Lung (tissue), 12 donors: ENCODE measurements around the gene PCDHB15. TPM values are rescaled to one million over a fixed set of nuclear protein-coding genes. Genes with fewer than 3 reads are reported as not detected.
"Not testable (repeated sequence)": the region's sequence is repeated elsewhere in the genome, so short reads cannot be mapped to it uniquely, and the experiment has no call there.

Experiments
- ATAC-seq: fragments of 200-7000 bp; cut with Tn5 transposase; one replicate; pipeline ENCODE4 v1.9.1; 2020; ENCODE audit warnings: moderate number of reproducible peaks; ENCODE audit not compliant: insufficient read depth, low FRiP score
- DNase-seq, 3 donors: peaks; one replicate each; pipeline ENCODE4 v3.0.0-alpha.2; 2013 to 2017
- H3K27ac ChIP-seq, 2 donors: one replicate each; pipeline ENCODE4 v1.5.1; 2013; ENCODE audit warnings: mild to moderate bottlenecking in 2 of 2, moderate library complexity in 2 of 2, control low read depth in 1 of 2, inconsistent platforms in 1 of 2, low read depth in 1 of 2, low read length in 1 of 2
- H3K27me3 ChIP-seq, 3 donors: one replicate each; pipeline ENCODE4 v1.5.1; 2013; ENCODE audit warnings: low read length in 2 of 3; ENCODE audit not compliant: control insufficient read depth in 3 of 3, insufficient read depth in 3 of 3
- H3K36me3 ChIP-seq, 4 donors: one replicate each; pipeline ENCODE4 v1.5.1; 2013; ENCODE audit warnings: low read length in 4 of 4, mild to moderate bottlenecking in 1 of 4, moderate library complexity in 1 of 4; ENCODE audit not compliant: control insufficient read depth in 4 of 4, insufficient read depth in 4 of 4
- H3K4me1 ChIP-seq, 5 donors: one replicate each; pipeline ENCODE4 v1.5.1; 2013; ENCODE audit warnings: low read length in 5 of 5, mild to moderate bottlenecking in 2 of 5, moderate library complexity in 1 of 5; ENCODE audit not compliant: control insufficient read depth in 5 of 5, insufficient read depth in 5 of 5
- H3K4me3 ChIP-seq: one replicate; pipeline ENCODE4 v1.5.1; 2013; ENCODE audit warnings: mild to moderate bottlenecking, control low read depth, moderate library complexity
- H3K9ac ChIP-seq, 2 donors: one replicate each; pipeline ENCODE4 v1.5.1; 2013; ENCODE audit warnings: low read length in 2 of 2, control low read depth in 1 of 2; ENCODE audit not compliant: insufficient read depth in 1 of 2
- H3K9me3 ChIP-seq, 4 donors: one replicate each; pipeline ENCODE4 v1.5.1; 2013; ENCODE audit warnings: low read length in 3 of 4, mild to moderate bottlenecking in 1 of 4, moderate library complexity in 1 of 4; ENCODE audit not compliant: control insufficient read depth in 4 of 4, insufficient read depth in 3 of 4
- WGBS, 2 donors: extraction: QIAGEN DNeasy Blood & Tissue Kit; methylation state at CpG; one replicate each; pipeline ENCODE4 v1.1.7; 2013; 5-methylcytosine and 5-hydroxymethylcytosine counted together
- polyA plus RNA-seq, 2 donors: library from polyadenylated mRNA; stranded (reverse); fragments of 200-250 nt; gene quantifications; one replicate each; pipeline ENCODE4 v1.2.1, GENCODE V29; 2013
- total RNA-seq, 2 donors: library from RNA; depleted of rRNA in 1 of 2; stranded (reverse); fragments of >200 nt in 1 of 2; gene quantifications; one replicate each; pipeline ENCODE4 v1.2.1, GENCODE V29; 2014 to 2021
- TF ChIP-seq, protein P1 (sequence below): IDR thresholded peaks from 2 replicates; pipeline ENCODE4 v1.5.1; 2012; ENCODE audit warnings: mild to moderate bottlenecking; ENCODE audit errors: control extremely low read depth, extremely low read depth
- donor health status: control.
- donor health status: control.
- donor health status: Bipolar disorder and iron deficiency.
- donor health status: healthy.
- donor health status: DM: yes; HTN: yes; CAD: no.

Gene PCDHB15
- total and polyA plus RNA-seq, 4 donors = 1.4 to 8.0 (median 2.5) TPM

DNA sequence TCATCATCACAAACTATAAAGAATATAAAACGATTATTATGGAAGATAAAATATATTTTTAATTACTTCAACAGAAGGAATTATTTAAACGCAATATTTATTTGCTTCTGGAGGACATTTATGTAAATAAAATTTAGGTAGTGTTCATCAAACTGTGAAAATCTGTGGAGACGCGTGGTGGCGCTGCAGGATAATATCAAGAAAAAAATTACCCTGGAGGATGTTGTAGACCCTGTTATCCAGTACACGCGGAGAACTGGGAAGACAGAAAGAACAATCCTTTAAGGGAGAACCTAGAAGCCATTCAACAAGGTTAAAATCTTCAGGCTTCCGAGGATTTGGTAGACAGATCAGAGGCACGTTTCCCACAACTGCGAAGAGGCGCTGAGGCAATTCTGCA lies 36.7 kb upstream of the PCDHB15 start, which contains the start of gene PCDHB12:
Gene PCDHB12 (plus strand): TSS at position 242 of the 400 bp plus-strand sequence. CDS start 189 bp downstream, outside the sequence.
- TF ChIP-seq, protein P1, sequence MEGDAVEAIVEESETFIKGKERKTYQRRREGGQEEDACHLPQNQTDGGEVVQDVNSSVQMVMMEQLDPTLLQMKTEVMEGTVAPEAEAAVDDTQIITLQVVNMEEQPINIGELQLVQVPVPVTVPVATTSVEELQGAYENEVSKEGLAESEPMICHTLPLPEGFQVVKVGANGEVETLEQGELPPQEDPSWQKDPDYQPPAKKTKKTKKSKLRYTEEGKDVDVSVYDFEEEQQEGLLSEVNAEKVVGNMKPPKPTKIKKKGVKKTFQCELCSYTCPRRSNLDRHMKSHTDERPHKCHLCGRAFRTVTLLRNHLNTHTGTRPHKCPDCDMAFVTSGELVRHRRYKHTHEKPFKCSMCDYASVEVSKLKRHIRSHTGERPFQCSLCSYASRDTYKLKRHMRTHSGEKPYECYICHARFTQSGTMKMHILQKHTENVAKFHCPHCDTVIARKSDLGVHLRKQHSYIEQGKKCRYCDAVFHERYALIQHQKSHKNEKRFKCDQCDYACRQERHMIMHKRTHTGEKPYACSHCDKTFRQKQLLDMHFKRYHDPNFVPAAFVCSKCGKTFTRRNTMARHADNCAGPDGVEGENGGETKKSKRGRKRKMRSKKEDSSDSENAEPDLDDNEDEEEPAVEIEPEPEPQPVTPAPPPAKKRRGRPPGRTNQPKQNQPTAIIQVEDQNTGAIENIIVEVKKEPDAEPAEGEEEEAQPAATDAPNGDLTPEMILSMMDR = no peak
- Histone ChIP-seq H3K27ac (no peak within 1 kb of the TSS), H3K27me3 (no peaks in the 10 kb centered on the region), H3K4me3 (no peak within 1 kb of the TSS), H3K36me3 (no peaks in the 10 kb centered on the region), H3K4me1 (peaks cover 0 to 2% (median 0%) of the 10 kb centered on the region in 5 donors), H3K9ac (no peak within 1 kb of the TSS), H3K9me3 (peaks cover 0 to 28% (median 13%) of the 10 kb centered on the region in 4 donors)
- no peak for ATAC-seq
- DNase-seq = peak; percentile 40 to 64 (median 54)
- 14 to 19% methylated on average over 11 of the region's 11 CpGs for WGBS, 2 donors

DNA sequence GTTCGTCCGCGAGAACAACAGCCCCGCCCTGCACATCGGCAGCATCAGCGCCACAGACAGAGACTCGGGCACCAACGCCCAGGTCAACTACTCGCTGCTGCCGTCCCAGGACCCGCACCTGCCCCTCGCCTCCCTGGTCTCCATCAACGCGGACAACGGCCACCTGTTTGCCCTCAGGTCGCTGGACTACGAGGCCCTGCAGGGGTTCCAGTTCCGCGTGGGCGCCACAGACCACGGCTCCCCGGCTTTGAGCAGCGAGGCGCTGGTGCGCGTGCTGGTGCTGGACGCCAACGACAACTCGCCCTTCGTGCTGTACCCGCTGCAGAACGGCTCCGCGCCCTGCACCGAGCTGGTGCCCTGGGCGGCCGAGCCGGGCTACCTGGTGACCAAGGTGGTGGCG lies 34.9 kb upstream of the PCDHB15 start:
- not testable (repeated sequence) for H3K4me1 ChIP-seq, H3K4me3 ChIP-seq, DNase-seq, H3K27me3 ChIP-seq, ATAC-seq, H3K36me3 ChIP-seq, H3K27ac ChIP-seq, H3K9ac ChIP-seq
- peaks cover 0 to 34% (median 15%) of the 10 kb centered on the region in 4 donors for H3K9me3 ChIP-seq
- WGBS, 2 donors = 31 to 40% methylated on average over 34 to 39 of the region's 39 CpGs

DNA sequence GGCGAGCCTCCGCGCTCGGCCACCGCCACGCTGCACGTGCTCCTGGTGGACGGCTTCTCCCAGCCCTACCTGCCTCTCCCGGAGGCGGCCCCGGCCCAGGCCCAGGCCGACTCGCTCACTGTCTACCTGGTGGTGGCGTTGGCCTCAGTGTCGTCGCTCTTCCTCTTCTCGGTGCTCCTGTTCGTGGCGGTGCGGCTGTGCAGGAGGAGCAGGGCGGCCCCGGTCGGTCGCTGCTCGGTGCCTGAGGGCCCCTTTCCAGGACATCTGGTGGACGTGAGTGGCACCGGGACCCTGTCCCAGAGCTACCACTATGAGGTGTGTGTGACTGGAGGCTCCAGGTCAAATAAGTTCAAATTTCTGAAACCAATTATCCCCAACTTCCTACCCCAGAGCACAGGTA lies 34.3 kb upstream of the PCDHB15 start:
- H3K36me3 ChIP-seq, ATAC-seq, H3K4me1 ChIP-seq, DNase-seq, H3K27ac ChIP-seq, H3K27me3 ChIP-seq, H3K9ac ChIP-seq, H3K4me3 ChIP-seq: not testable (repeated sequence)
- 24 to 40% methylated on average over 12 to 21 of the region's 27 CpGs for WGBS, 2 donors
- H3K9me3 ChIP-seq = peaks cover 0 to 34% (median 15%) of the 10 kb centered on the region in 4 donors

DNA sequence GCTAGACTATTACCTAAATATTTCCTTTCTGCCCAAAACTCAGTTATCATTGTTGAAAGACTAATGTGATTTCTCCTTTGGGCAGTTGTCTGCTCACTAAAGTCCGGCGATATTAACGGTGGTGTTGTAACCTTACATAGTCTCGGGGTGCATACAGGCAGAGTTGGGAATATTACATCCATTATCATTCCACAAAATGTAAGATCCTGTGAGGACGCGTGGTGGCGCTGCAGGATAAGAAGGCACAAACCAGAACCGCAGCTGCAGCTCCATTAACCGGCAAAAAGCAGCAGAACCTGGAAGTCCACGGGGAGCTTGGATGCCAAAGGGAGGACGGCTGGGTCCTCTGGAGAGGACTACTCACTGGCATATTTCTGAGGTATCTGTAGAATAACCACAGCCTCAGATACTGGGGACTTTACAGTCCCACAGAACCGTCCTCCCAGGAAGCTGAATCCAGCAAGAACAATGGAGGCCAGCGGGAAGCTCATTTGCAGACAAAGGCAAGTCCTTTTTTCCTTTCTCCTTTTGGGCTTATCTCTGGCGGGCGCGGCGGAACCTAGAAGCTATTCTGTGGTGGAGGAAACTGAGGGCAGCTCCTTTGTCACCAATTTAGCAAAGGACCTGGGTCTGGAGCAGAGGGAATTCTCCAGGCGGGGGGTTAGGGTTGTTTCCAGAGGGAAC lies 31.4 kb upstream of the PCDHB15 start, which contains the start of gene PCDHB13:
Gene PCDHB13 (plus strand): TSS at position 264 of the 684 bp plus-strand sequence. CDS start 205 bp downstream, at position 469.
- not testable (repeated sequence) for H3K36me3 ChIP-seq, H3K4me3 ChIP-seq, H3K27me3 ChIP-seq, H3K27ac ChIP-seq, H3K4me1 ChIP-seq, H3K9ac ChIP-seq
- WGBS, 2 donors = 8 to 9% methylated on average over 12 to 13 of the region's 18 CpGs
- ATAC-seq (peak; percentile 11), DNase-seq (peak; percentile 50 to 53 (median 53))
- H3K9me3 ChIP-seq = peaks cover 0 to 43% (median 12%) of the 10 kb centered on the region in 4 donors

DNA sequence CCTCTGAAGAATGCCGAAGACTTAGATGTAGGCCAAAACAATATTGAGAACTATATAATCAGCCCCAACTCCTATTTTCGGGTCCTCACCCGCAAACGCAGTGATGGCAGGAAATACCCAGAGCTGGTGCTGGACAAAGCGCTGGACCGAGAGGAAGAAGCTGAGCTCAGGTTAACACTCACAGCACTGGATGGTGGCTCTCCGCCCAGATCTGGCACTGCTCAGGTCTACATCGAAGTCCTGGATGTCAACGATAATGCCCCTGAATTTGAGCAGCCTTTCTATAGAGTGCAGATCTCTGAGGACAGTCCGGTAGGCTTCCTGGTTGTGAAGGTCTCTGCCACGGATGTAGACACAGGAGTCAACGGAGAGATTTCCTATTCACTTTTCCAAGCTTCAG lies 30.6 kb upstream of the PCDHB15 start:
- H3K27me3 ChIP-seq, H3K4me1 ChIP-seq, DNase-seq, H3K36me3 ChIP-seq, H3K9ac ChIP-seq, H3K4me3 ChIP-seq, ATAC-seq, H3K27ac ChIP-seq: not testable (repeated sequence)
- peaks cover 0 to 37% (median 13%) of the 10 kb centered on the region in 4 donors for H3K9me3 ChIP-seq
- WGBS, 2 donors = 51 to 71% methylated on average over 8 to 11 of the region's 12 CpGs

DNA sequence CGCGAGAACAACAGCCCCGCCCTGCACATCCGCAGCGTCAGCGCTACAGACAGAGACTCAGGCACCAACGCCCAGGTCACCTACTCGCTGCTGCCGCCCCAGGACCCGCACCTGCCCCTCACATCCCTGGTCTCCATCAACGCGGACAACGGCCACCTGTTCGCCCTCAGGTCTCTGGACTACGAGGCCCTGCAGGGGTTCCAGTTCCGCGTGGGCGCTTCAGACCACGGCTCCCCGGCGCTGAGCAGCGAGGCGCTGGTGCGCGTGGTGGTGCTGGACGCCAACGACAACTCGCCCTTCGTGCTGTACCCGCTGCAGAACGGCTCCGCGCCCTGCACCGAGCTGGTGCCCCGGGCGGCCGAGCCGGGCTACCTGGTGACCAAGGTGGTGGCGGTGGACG lies 29.7 kb upstream of the PCDHB15 start:
- H3K9me3 ChIP-seq = peaks cover 0 to 29% (median 15%) of the 10 kb centered on the region in 4 donors
- H3K27ac ChIP-seq, DNase-seq, H3K4me3 ChIP-seq, H3K4me1 ChIP-seq, ATAC-seq, H3K9ac ChIP-seq, H3K27me3 ChIP-seq, H3K36me3 ChIP-seq: not testable (repeated sequence)
- 34 to 44% methylated on average over 26 to 37 of the region's 40 CpGs for WGBS, 2 donors

DNA sequence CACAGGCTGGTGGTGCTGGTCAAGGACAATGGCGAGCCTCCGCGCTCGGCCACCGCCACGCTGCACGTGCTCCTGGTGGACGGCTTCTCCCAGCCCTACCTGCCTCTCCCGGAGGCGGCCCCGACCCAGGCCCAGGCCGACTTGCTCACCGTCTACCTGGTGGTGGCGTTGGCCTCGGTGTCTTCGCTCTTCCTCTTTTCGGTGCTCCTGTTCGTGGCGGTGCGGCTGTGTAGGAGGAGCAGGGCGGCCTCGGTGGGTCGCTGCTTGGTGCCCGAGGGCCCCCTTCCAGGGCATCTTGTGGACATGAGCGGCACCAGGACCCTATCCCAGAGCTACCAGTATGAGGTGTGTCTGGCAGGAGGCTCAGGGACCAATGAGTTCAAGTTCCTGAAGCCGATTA lies 29.2 kb upstream of the PCDHB15 start:
- ATAC-seq, H3K4me3 ChIP-seq, H3K36me3 ChIP-seq, H3K27me3 ChIP-seq, H3K4me1 ChIP-seq, H3K9ac ChIP-seq, DNase-seq, H3K27ac ChIP-seq: not testable (repeated sequence)
- H3K9me3 ChIP-seq = peaks cover 0 to 30% (median 14%) of the 10 kb centered on the region in 4 donors
- 27 to 37% methylated on average over 10 to 22 of the region's 26 CpGs for WGBS, 2 donors
